RPMI7951 (cell line): ENCODE results near the gene KCTD17. TPM values are rescaled to one million over a fixed set of nuclear protein-coding genes. Genes with fewer than 3 reads are reported as not detected.
A peak's percentile ranks its signal among the peaks of the same experiment; 100 is the strongest.

Source experiments
- DNase-seq: peaks from one replicate; pipeline ENCODE4 v3.0.0-alpha.2; 2012; ENCODE audit warnings: low read depth
- total RNA-seq: library from RNA; depleted of rRNA; stranded (reverse); fragments of >200 nt; shearing (Covaris generic); gene quantifications from 2 replicates; pipeline ENCODE4 v1.2.3, GENCODE V29; 2014

The KCTD17 gene
- total RNA-seq, 1 experiment from 2014 or later, result 9.6 TPM

- DNase-seq, result no peak
These were observed 8.2 kb upstream of the KCTD17 start for GRCh38 chr22:37043209-37043827.

- DNase-seq, result peak; percentile 52
These were observed 7.6 kb upstream of the KCTD17 start for GRCh38 chr22:37043828-37044538.

- peak; percentile 17 for DNase-seq
These were observed 6.6 kb upstream of the KCTD17 start for GRCh38 chr22:37044634-37045625.

GRCh38 chr22:37045958-37046357 is 5.6 kb upstream of the KCTD17 start:
- peak; percentile 18 for DNase-seq

- DNase-seq, result no peak
These were observed 5.0 kb upstream of the KCTD17 start for GRCh38 chr22:37046589-37046988.

- no peak for DNase-seq
These were observed 4.5 kb upstream of the KCTD17 start for GRCh38 chr22:37047006-37047405.

GRCh38 chr22:37048133-37048532 is 3.4 kb upstream of the KCTD17 start:
- no peak for DNase-seq

GRCh38 chr22:37049224-37049623 is 2.3 kb upstream of the KCTD17 start:
- DNase-seq, result no peak

GRCh38 chr22:37050913-37051312 is 629 bp upstream of the KCTD17 start:
- no peak for DNase-seq

- DNase-seq, result no peak
These were observed 1.1 kb downstream of the KCTD17 start for GRCh38 chr22:37052386-37053309.

GRCh38 chr22:37053310-37054055 is 1.9 kb downstream of the KCTD17 start:
- DNase-seq, result no peak

GRCh38 chr22:37054056-37054395 is 2.5 kb downstream of the KCTD17 start:
- no peak for DNase-seq

- DNase-seq, result no peak
These were observed 3.2 kb downstream of the KCTD17 start for GRCh38 chr22:37054600-37055365.

- DNase-seq, result no peak
These were observed 4.7 kb downstream of the KCTD17 start for GRCh38 chr22:37056246-37056645.

- DNase-seq, result no peak
These were observed 5.7 kb downstream of the KCTD17 start for GRCh38 chr22:37057226-37057625.

- no peak for DNase-seq
These were observed 6.4 kb downstream of the KCTD17 start for GRCh38 chr22:37057796-37058510.

GRCh38 chr22:37058917-37059701 is 7.6 kb downstream of the KCTD17 start:
- DNase-seq, result no peak

- no peak for DNase-seq
These were observed 8.4 kb downstream of the KCTD17 start for GRCh38 chr22:37059876-37060449.
